Stimulated activated CD4-positive, alpha-beta T cell treated with anti-CD3 and anti-CD28 coated beads, Interleukin-12 subunit alpha, Interleukin-12 subunit beta, amount 100 ng/mL, for 48 hours (primary cell): Measurements from ENCODE around the gene VAV2.

ENCODE experiments used
- DNase-seq, 3 donors: peaks; one replicate each; pipeline ENCODE4 v3.0.0-alpha.2; 2020; ENCODE audit warnings: low read depth in 2 of 3, low spot score in 1 of 3

The VAV2 gene

GRCh38 chr9:134028575-134029247 lies 36.6 kb upstream of the VAV2 start:
- no peak for DNase-seq

- DNase-seq: no peak
These were observed 36.0 kb upstream of the VAV2 start for GRCh38 chr9:134028076-134028475.

DNA sequence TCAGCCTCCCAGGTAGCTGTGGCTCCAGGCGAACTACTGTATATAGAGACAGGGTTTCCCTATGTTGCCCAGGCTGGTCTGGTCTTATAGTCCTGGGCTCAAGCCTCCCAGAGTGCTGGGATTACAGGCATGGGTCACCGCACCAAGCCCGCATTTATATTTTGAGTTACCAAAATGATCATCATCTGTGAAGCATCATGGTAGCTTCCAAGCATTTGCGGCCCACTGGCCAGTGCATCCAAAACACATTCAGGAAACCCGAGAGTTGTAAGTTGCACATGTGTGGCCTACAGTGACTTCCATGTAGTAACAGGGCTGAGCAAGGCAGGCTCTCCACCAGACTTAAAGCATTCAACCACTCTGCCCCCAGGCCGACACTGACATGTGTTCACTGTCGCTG lies 35.4 kb upstream of the VAV2 start:
- no peak for DNase-seq

DNA sequence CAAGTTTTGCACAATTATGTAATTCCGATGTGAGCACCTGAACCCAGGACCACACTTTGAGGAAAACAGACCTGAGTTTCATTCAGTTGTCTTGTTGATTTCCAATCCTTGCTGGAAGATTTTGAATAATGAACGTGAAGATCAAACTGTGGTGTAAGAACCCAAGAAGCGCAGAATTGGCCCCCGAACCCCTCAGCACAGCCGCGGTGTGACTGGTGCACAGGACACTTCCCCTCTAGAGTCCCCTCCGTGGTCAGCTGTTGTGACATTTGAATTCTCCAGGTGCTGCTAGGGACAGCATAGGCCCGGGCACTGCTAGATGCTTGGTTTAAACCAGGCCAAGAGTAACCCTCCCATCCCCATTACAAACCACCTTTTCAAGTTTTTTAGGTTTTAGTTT lies 34.9 kb upstream of the VAV2 start:
- DNase-seq: no peak

DNA sequence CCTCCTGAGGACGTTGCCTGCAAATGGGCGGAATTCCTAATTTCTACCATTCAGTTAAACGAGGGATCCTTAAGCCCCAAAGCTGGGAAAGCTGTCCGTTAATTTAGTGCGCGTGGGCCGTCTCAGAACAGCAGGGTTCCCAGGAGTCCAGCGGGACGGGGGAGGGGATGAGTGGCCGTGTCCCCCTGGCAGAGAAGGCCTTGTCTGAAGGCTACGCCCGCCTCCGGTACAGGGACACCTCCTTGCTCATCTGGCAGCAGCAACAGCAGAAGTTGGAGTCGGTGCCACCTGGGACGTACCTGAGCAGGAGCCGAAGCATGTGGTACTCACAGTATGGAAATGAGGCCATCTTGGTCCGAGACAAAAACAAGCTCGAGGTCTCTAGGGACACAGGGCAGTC lies 34.5 kb upstream of the VAV2 start:
- no peak for DNase-seq

DNA sequence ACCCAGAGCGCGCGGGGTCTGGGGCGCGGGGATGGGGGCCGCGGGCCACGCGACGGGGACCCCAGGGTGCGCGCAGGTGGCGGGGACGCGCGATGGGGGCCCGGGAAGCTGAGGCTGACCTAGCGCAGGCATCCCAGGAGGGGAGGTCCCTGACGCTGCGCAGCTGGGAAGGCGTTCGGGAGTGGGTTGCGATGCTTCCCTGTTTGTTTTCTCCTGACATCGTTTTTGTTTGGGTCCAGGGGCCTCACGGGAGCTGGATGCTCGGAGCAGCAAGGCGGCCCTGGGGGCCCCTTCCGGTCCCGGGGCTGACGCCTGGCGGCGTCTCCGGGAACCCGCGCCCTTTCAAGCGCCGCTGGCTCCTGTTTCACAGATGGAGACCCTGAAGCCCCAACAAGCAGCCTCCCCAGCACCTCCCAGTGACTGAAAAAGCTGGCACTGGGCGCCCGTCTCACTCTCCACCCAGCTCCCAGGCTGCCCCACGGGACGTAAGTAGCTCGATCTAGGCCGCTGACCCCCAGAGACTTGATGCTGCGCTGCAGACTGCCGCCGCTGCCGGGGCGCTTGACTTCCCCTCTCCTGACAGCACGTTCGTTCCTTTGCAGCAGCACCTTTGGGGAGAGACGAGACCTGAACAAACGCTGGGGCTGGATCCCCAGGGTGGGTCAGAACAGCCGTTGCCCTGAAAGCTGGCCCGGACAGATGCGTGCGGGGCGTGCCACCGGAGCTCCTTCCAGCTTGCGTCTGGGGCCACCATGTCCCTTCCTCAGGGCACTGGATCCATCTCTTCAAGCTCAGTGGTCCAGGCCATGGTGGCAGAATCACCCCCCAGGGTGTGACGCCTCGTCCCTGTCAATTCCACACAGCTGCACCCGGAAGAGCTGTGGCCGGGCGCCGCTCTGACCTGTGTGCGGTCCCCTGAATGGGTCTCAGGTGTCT lies 33.8 kb upstream of the VAV2 start:
- peak; percentile 21 to 38 (median 29) for DNase-seq

DNA sequence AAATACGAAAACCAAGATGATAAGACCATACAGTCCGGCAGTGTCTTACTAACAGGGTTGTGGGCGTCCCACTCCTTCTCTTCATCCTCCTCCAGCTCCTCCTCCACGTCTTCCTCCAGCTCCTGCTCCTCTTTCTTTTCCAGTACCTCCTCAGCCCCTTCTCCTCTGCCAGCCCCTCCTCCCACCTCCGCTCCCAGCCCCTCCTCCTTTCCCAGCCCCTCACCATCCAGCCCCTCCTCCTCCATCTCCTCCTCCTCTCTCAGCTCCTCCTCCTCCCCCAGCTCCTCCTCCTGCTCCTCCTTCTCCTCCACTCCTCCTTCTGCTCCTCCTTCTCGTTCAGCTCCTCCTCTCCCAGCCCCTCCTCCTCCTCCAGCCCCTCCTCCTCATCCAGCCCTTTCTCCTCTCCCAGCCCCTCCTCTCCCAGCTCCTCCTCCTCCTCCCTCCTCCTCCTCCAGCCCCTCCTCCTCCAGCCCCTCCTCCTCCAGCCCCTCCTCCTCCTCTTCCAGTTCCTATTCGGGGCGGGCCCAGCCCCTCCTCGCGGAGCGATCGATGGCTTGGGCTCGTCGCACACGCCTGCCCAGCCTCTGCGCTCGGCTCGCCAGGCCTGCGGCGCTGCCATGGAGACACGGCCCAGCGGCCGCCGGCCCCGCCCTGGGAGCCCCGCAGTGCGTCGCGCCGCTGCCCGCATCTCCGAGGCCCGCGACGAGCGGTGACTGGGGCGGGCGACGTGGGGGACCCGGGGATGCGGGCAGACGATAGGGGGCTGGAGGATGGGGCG lies 32.9 kb upstream of the VAV2 start, which contains the start of gene BRD3OS:
TSS of gene BRD3OS (plus strand) at position 654 of the 778 bp plus-strand sequence. CDS start 1,267 bp downstream, outside the sequence.
- peak; percentile 86 to 92 (median 89) for DNase-seq

GRCh38 chr9:134024214-134024792 lies 32.2 kb upstream of the VAV2 start:
- DNase-seq: no peak

DNA sequence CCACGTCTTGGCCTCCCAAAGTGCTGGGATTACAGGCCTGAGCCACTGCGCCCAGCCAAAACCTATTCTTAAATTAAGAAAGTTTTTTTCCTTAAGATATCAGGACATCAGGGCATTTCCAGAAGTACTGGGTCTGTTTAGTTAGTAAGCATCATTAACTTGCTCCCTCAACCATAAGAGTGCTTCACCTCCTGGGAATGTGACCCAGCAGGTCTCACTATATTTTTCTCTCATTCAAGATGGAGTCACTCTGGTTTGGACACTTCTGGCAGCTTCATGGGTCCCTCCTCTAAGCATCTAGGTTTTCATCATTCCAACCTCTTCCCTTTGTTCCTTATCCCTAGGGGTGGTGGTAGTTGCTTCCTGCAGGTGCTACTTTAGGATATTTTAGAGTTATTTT lies 22.8 kb upstream of the VAV2 start:
- DNase-seq: no peak

DNA sequence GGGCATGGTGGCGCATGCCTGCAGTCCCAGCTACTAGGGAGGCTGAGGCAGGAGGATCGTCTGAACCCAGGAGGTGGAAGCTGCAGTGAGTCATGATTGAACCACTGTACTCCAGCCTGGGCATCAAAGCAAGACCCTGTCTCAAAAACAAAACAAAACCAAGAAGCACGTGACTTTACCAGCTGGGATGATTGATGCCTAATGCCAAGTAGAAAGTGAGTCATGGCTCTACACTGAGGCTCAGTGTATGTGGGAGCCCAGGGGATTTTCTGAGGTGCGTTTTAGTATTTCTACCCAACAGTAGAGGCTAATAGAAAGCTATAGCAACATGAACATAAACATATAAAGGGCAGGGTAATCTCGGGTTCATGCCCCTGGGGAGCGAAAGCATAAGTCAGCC lies 19.3 kb upstream of the VAV2 start:
- DNase-seq: no peak

DNA sequence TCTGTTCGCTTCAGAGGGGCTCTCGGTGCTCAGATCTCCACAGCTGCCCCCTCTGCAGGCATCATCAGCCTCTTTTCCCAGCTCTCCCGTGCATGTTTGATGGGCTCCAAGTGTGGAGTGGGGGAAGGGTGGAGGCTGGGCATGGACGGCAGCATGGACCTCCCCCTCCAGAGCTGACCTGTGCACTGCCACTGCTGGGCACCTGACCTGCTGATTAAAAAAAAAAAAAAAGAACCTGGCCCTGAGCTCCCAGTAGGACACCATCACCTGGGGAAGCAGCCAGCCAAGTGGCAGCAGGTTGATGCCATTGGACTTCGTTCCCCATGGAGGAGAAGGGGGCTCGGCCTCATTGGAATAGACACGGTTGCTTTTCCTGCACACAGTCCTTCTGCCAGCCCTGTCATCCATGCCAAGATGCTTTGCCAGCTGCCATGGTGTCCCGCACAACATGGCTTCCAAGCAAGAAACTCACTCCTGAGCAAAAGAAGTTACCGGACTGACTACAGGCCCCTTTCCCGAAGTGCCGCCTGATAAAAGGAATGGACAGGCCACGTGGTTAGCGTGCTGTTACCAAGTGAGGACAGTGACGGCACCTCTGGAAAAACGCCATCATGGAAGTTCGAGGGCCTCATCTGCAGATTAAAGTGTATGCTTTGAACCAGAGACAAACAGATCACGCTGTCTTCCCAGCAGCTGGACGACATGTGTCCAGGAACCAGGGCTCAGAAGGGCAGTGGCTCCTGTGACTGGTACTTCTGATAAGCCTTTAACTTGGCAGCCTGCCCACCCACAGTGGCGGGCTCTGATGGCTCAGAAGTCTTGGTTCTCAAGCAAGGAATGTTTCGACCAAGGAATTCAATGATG lies 18.4 kb upstream of the VAV2 start:
- no peak for DNase-seq

DNA sequence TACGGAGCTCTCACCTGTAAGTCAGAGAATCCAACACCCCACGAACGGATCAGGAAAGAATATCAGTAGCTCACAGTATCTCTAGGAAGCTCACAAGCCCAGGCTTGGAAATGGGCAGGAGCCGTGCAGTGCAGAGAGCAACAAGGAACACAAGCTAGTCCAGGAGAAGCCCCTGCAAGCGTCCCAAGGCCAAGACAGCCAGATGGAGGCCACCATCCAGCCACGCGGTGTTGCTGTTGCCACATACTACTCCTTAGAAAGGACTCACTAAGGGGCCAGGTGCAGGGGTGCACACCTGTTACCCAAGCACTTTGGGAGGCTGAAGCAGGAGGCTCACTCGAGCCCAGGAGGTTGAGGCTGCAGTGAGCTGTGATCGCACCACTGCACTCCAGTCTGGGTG lies 15.4 kb upstream of the VAV2 start:
- DNase-seq: no peak

- DNase-seq: no peak
These were observed 15.0 kb upstream of the VAV2 start for GRCh38 chr9:134007150-134007549.

GRCh38 chr9:134005381-134005780 lies 13.3 kb upstream of the VAV2 start:
- no peak for DNase-seq

GRCh38 chr9:134004881-134005280 lies 12.8 kb upstream of the VAV2 start:
- no peak for DNase-seq

DNA sequence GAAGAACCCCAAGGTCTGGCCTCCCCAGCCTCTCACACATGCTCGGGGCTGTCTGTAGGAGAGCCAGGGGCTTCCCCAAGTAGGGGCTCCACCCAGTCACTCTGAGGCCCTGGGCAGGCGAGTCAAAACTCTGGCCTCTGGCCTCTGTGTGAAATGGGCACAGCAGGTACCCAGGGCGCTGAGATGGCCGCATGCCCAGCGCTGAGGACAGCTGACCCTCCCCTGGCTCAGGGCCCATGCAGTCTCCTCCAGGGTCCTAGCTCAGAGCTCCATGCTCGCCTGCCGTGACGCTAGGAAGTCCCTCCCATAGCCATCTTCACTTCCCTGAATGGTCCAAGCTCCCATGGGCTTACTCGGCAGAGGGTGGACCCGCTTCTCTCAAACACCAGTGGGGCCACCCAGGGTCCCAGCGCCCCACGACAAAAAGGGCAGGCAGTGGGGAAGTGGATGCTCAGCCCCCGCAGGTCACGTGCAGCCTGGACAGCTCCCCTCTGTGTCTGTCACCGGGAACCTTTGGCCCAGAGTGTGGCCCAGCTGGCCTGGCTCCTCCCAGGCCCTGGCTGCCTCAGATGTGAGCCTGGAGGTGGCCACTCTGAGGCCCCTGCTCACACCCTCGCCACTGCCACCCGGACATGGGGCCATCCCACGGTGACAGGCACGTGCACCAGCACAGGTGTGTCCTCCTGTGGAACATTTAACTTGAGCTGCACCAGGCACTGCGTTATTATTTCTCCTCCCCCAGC lies 12.2 kb upstream of the VAV2 start:
- no peak for DNase-seq

DNA sequence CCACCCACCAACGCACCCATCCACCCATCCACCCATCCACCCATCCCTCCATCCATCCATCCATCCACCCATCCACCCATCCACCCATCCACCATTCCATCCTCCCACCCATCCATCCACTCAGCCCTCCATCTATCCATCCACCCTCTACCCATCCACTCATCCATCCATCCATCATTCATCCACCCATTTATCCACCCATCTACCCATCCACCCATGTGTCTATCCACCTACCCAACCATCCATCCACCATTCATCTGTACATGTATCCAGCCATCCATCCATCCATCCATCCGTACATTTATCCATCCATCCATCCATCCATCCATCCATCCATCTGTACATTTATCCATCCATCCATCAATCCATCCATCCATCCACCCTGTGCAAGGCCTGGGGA lies 11.1 kb upstream of the VAV2 start:
- no peak for DNase-seq

- no peak for DNase-seq
These were observed 10.7 kb upstream of the VAV2 start for GRCh38 chr9:134002796-134003195.

DNA sequence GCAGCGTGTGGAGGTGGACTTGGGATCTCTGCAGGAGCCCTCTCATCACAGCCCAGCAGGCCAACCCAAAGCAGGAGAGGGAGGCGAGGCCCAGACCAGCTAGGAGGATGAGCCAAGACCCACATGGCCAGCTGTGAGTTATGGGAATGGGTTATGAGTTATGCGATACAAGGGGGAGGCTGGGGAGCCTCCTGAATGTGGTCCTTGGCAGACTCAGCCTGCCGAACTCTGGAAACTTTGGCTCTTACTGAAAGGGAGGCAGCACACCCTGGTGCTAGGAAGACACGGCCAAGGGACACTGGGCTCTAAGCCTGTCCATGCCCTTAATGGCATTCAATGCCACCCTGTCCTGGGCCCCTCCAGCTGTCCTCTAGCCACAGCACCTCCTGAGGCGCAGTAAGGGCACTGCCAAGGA lies 7.7 kb upstream of the VAV2 start:
- DNase-seq: no peak
